GM06990 (cell line): Measurements from ENCODE around the gene SH3PXD2A.

Experiments
- DNase-seq: peaks from one replicate; pipeline ENCODE4 v3.0.0-alpha.2; 2011; ENCODE audit not compliant: insufficient read length; ENCODE audit errors: extremely low read depth
- H3K27me3 ChIP-seq: replicated peaks from 2 replicates; pipeline ENCODE4 v1.6.0; 2011; ENCODE audit warnings: low read length; ENCODE audit not compliant: control insufficient read depth, insufficient read depth
- H3K36me3 ChIP-seq: 2 replicates; pipeline ENCODE4 v1.5.1; 2011; ENCODE audit warnings: low read length; ENCODE audit not compliant: control insufficient read depth, insufficient read depth
- H3K4me3 ChIP-seq: replicated peaks from 2 replicates; pipeline ENCODE4 v1.5.1; 2011; ENCODE audit warnings: low read depth, mild to moderate bottlenecking, control low read depth, low read length
- TF ChIP-seq, protein P1 (sequence below): IDR thresholded peaks from 2 replicates; pipeline ENCODE4 v1.5.1; 2011; ENCODE audit warnings: low read length, control low read depth, mild to moderate bottlenecking, inconsistent platforms; ENCODE audit not compliant: insufficient read depth, poor library complexity, severe bottlenecking

SH3PXD2A gene

DNA sequence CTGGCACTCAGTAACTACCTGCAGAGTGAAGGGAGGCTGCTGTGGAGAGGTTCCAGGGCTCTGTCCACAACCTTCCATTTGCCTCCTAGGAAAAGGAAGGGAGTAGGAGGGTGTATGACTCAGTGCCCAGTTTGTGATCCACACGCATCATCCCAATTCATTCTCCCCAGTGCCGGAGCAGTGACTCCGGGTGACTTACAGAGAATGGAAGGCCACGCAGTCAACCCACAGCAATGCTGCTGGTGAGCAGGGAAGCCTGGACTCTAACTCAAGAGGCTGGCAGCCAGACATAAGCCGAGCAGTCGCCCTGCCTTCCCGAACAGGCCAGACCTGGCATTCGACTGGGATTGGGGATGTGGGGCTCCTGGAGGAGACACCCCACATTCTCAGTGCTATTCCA is 139.9 kb downstream of the SH3PXD2A start:
- Histone ChIP-seq H3K27me3 (no peaks in the 10 kb centered on the region; the same call in 1 of the 2 replicates), H3K36me3 (no peaks in the 10 kb centered on the region), H3K4me3 (no peak overlapping the region)
- TF ChIP-seq, protein P1, sequence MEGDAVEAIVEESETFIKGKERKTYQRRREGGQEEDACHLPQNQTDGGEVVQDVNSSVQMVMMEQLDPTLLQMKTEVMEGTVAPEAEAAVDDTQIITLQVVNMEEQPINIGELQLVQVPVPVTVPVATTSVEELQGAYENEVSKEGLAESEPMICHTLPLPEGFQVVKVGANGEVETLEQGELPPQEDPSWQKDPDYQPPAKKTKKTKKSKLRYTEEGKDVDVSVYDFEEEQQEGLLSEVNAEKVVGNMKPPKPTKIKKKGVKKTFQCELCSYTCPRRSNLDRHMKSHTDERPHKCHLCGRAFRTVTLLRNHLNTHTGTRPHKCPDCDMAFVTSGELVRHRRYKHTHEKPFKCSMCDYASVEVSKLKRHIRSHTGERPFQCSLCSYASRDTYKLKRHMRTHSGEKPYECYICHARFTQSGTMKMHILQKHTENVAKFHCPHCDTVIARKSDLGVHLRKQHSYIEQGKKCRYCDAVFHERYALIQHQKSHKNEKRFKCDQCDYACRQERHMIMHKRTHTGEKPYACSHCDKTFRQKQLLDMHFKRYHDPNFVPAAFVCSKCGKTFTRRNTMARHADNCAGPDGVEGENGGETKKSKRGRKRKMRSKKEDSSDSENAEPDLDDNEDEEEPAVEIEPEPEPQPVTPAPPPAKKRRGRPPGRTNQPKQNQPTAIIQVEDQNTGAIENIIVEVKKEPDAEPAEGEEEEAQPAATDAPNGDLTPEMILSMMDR, result no peak
- no peak for DNase-seq

DNA sequence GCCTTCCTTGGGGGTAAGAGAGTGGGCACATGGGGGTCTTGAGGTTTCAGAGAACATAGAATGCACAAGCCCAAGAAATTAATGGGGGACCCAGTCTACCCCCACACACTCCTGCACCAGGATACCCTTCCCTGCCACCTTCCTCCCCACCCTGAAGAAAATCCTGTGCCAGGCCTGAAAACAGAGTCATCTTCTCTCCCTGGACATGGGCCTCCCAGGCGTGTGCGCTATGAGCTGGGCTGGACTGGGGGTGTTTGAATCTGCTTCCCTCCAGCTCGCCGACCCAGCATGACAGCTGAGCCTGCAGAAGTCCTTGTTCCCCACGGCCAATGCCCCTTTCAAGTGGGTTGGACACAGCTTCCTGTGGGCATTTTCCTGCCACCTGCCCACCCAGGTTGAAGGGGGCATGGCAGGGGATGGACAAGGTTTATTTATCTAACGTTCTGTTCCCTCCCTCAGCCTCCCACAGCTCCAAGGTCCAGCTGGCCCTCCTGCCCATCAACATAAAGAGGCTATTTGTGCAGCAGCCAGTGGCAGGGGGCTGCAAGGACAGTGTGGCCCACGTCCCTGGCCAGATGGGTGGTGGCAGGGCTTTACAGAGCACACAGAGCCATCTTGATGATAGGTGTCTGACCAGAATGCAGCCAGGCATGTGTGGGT is 141.0 kb downstream of the SH3PXD2A start:
- H3K27me3 ChIP-seq, result no peaks in the 10 kb centered on the region; the same call in 1 of the 2 replicates
- no peak overlapping the region for H3K4me3 ChIP-seq
- DNase-seq, result no peak
- TF ChIP-seq, protein P1, result no peak
- H3K36me3 ChIP-seq, result no peaks in the 10 kb centered on the region

DNA sequence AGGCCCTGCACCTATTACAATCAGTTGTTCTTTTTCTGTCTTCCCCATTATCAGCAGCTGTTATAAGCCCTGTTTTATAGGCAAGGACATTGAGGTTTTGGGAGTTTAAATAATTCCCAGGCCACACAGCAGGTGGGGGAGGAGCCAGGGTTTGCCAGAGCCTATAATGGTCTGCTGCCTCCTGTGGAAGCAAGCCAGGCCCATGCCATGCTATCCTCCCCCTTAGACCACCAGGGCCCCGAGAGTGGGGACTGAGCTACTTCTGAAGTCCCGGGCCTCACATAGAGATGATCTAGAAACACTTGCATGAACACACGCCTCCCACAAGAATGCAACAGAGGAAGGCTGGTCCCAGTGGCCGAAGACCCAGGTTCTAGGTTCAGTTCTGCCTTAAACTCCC is 141.7 kb downstream of the SH3PXD2A start:
- DNase-seq, result no peak
- Histone ChIP-seq H3K27me3 (no peaks in the 10 kb centered on the region; the same call in 1 of the 2 replicates), H3K4me3 (no peak overlapping the region), H3K36me3 (no peaks in the 10 kb centered on the region)
- TF ChIP-seq, protein P1, result no peak

DNA sequence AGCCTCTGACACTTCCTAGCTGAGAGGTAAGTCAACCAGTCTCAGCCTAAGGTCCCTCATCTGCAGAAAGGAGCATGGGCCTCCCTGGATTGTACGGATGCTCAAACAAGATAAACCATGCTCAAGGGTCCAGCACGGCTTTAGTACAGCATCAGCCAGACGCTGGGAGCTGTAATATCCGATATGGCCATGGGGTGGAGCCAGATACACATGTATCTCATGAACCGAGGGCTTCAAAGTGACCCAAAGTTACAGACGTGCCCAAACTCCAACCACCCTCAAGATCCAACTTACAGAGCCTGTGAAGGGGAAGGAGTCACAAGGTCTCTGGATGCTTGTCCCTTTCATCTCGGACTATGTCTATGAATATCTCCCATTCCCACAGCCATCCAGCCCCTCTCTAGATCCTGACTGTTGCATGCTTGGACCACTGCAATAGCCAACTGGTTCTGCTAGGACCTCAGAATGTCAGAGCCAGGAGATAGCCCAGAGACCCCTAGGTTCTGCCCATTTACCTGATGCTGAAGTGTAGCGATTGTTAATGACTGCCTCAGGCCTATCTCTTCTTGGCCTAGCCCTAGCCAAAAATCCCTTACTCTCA is 142.4 kb downstream of the SH3PXD2A start:
- no peaks in the 10 kb centered on the region; the same call in 1 of the 2 replicates for H3K27me3 ChIP-seq
- H3K36me3 ChIP-seq, result no peaks in the 10 kb centered on the region
- H3K4me3 ChIP-seq, result no peak overlapping the region
- no peak for DNase-seq
- TF ChIP-seq, protein P1, result peak; percentile 78

DNA sequence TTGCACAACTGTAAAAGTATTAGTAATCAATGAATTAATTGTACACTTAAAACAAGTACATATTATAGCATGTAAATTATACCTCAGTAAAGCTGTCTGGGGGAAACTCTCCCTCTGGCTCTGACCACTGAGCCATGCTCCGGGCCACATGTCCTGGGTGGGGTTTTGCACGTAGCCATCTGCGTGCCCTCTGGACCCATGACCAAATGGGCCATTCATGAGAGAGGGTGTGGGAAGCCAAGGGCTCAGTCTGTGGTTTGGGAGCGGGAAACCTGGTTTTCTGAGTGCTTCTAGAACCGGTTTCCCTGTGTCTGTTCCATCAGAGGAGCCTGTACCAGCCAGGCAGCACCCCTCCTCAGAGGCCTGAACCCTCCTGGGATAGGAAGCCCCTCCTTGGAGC is 143.2 kb downstream of the SH3PXD2A start:
- Histone ChIP-seq H3K4me3 (no peak overlapping the region), H3K36me3 (no peaks in the 10 kb centered on the region), H3K27me3 (no peaks in the 10 kb centered on the region; the same call in 1 of the 2 replicates)
- TF ChIP-seq, protein P1, result no peak
- DNase-seq, result no peak
